Ovary (tissue), 3 donors: Measurements from ENCODE around the gene BNIP3.

Experiments
- CTCF ChIP-seq, 3 donors: fragments of 450-650 bp in 2 of 3; fragments of 200-600 bp in 1 of 3; IDR thresholded peaks; one replicate each; pipeline versions ENCODE4 v1.5.1 to v1.8.0; 2016 to 2022; ENCODE audit warnings: antibody characterized with exemption in 3 of 3, mild to moderate bottlenecking in 1 of 3
- EP300 ChIP-seq: sonication (generic); formaldehyde crosslinking; IDR thresholded peaks from one replicate; pipeline ENCODE4 v1.6.1; 2017; ENCODE audit warnings: antibody characterized with exemption
- POLR2A ChIP-seq: fragments of 450-650 bp; IDR thresholded peaks from one replicate; pipeline ENCODE4 v1.6.1; 2017; ENCODE audit warnings: antibody characterized with exemption, mild to moderate bottlenecking, moderate library complexity
- donor health status: DM: no; HTN: no; CAD: no.

- TF ChIP-seq CTCF (IDR thresholded peaks at IDR 0.05), result no peak
- no peak for TF ChIP-seq EP300
- no peak for TF ChIP-seq POLR2A
Observed at GRCh38 chr10:131975003-131975402, 6.7 kb downstream of the BNIP3 start.
